ENCODE results near the gene EXOSC5. TPM values are rescaled to one million over a fixed set of nuclear protein-coding genes. Genes with fewer than 3 reads are reported as not detected.

The EXOSC5 gene
- total and polyA plus RNA-seq, 2 of the 13 experiments (the other 11 are each of a cell fraction or from before 2014, with no cell fraction given), result 24.1 to 26.5 TPM

DNA sequence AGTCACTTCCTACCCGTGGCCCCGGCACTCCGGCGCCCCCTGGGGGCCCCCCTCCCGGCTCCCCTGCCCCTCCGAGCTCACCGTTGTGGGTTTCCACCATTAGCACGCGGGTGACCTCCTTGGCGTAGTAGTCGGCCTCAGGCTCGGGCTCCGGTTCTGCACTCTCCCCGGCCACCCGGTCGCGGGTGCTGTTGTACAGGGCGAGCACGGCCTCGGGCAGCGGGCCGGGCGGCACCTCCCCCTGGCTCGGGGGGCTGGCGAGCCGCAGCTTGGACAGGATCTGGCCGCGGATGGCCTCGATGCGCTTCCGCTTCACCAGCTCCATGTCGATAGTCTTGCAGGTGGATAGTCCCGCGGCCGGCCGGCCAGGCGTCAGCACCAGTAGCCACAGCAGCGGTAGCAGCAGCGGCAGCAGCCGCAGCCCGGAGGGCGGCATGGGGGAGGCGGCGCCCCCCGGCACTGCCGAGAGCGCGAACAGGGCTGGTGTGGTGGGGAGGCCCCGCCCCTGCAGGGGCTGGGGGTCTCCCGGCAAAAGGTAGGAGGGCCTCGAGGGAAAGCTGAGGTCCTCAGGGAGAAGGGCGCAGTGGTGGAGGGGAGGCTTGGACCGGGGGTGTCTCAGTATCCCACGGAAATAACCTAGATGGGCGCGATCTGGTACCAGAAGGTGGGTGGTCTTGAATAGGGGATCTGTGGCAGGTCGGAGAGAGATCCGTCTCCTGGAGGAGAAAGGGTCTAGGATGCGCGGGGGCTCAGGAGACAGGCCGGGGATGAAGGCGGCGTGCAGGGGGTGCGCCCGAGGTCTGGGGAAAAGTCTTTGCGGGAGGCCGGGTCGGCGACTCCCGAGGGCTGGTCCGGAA lies 44.3 kb downstream of the EXOSC5 start (continued):
- TF ChIP-seq TRAFD1 (CRISPR knock-in tag; IDR thresholded peaks at IDR 0.05; ENCODE audit: borderline replicate concordance) (no peak), GTF2F1 (IDR thresholded peaks at IDR 0.05; ENCODE audit: low read length) (no peak), NONO (IDR thresholded peaks at IDR 0.05) (no peak), NONO (CRISPR knock-in tag; conservative IDR thresholded peaks at IDR 0.05) (peak; percentile 69; the same call in 1 of the 2 replicates), ATF4 (CRISPR knock-in tag; IDR thresholded peaks at IDR 0.05) (no peak; a peak in 1 of 4 replicates), ZSCAN9 (CRISPR knock-in tag; IDR thresholded peaks at IDR 0.05; ENCODE audit: borderline replicate concordance) (no peak), ELK4 (CRISPR knock-in tag; IDR thresholded peaks at IDR 0.05; ENCODE audit: borderline replicate concordance) (no peak), PBX2 (CRISPR knock-in tag; IDR thresholded peaks at IDR 0.05) (no peak), ZNF556 (CRISPR knock-in tag; IDR thresholded peaks at IDR 0.05; ENCODE audit: borderline replicate concordance) (no peak), SP140L (CRISPR knock-in tag; IDR thresholded peaks at IDR 0.05; ENCODE audit: borderline replicate concordance) (no peak), RXRA (CRISPR knock-in tag; IDR thresholded peaks at IDR 0.05) (0 out of 2 replicates have a peak, but pooled peaks have one; percentile 27), ZNF724P (CRISPR knock-in tag; IDR thresholded peaks at IDR 0.05; ENCODE audit: borderline replicate concordance) (no peak), ZNF563 (CRISPR knock-in tag; IDR thresholded peaks at IDR 0.05) (peak; percentile 52), CBFB (CRISPR knock-in tag; IDR thresholded peaks at IDR 0.05) (no peak), YEATS4 (CRISPR knock-in tag; IDR thresholded peaks at IDR 0.05; ENCODE audit: borderline replicate concordance) (peak; percentile 72), ZNF7 (CRISPR knock-in tag; IDR thresholded peaks at IDR 0.05) (no peak), ZNF746 (CRISPR knock-in tag; IDR thresholded peaks at IDR 0.05) (no peak), ZNF720 (CRISPR knock-in tag; IDR thresholded peaks at IDR 0.05) (no peak), NFYB (CRISPR knock-in tag; IDR thresholded peaks at IDR 0.05) (no peak), ZNF335 (CRISPR knock-in tag; IDR thresholded peaks at IDR 0.05) (no peak; the same call in 1 of the 2 replicates)
- TF ChIP-seq, protein P1, sequence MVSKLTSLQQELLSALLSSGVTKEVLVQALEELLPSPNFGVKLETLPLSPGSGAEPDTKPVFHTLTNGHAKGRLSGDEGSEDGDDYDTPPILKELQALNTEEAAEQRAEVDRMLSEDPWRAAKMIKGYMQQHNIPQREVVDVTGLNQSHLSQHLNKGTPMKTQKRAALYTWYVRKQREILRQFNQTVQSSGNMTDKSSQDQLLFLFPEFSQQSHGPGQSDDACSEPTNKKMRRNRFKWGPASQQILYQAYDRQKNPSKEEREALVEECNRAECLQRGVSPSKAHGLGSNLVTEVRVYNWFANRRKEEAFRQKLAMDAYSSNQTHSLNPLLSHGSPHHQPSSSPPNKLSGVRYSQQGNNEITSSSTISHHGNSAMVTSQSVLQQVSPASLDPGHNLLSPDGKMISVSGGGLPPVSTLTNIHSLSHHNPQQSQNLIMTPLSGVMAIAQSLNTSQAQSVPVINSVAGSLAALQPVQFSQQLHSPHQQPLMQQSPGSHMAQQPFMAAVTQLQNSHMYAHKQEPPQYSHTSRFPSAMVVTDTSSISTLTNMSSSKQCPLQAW (CRISPR knock-in tag; IDR thresholded peaks at IDR 0.05), result peak; percentile 17; the same call in 1 of the 2 replicates
- TF ChIP-seq, protein P2, sequence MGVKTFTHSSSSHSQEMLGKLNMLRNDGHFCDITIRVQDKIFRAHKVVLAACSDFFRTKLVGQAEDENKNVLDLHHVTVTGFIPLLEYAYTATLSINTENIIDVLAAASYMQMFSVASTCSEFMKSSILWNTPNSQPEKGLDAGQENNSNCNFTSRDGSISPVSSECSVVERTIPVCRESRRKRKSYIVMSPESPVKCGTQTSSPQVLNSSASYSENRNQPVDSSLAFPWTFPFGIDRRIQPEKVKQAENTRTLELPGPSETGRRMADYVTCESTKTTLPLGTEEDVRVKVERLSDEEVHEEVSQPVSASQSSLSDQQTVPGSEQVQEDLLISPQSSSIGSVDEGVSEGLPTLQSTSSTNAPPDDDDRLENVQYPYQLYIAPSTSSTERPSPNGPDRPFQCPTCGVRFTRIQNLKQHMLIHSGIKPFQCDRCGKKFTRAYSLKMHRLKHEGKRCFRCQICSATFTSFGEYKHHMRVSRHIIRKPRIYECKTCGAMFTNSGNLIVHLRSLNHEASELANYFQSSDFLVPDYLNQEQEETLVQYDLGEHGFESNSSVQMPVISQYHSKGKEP (CRISPR knock-in tag; IDR thresholded peaks at IDR 0.05), result no peak
